Right lobe of liver (tissue), 4 donors: ENCODE results near the gene CCL7.

Source experiments
- CTCF ChIP-seq, 4 donors: fragments of 200-600 bp in 3 of 4; fragments of 450-650 bp in 1 of 4; IDR thresholded peaks; one replicate each; pipeline versions ENCODE4 v1.5.1 to v1.8.0; 2016 to 2022; ENCODE audit warnings: antibody characterized with exemption in 4 of 4, mild to moderate bottlenecking in 2 of 4
- POLR2A ChIP-seq: fragments of 450-650 bp; IDR thresholded peaks from one replicate; pipeline ENCODE4 v1.6.1; 2017; ENCODE audit warnings: antibody characterized with exemption, mild to moderate bottlenecking
- donor health status: DM: no; HTN: no; CAD: no.
- donor health status: DM: no; HTN: no; CAD: no.
- donor health status: DM: no; HTN: yes; CAD: no.

GRCh38 chr17:34303606-34304005, 33.6 kb downstream of the CCL7 start:
- TF ChIP-seq CTCF (IDR thresholded peaks at IDR 0.05): no peak
- no peak for TF ChIP-seq POLR2A
